ENCODE measurements around the gene MEAK7.

The MEAK7 gene

DNA sequence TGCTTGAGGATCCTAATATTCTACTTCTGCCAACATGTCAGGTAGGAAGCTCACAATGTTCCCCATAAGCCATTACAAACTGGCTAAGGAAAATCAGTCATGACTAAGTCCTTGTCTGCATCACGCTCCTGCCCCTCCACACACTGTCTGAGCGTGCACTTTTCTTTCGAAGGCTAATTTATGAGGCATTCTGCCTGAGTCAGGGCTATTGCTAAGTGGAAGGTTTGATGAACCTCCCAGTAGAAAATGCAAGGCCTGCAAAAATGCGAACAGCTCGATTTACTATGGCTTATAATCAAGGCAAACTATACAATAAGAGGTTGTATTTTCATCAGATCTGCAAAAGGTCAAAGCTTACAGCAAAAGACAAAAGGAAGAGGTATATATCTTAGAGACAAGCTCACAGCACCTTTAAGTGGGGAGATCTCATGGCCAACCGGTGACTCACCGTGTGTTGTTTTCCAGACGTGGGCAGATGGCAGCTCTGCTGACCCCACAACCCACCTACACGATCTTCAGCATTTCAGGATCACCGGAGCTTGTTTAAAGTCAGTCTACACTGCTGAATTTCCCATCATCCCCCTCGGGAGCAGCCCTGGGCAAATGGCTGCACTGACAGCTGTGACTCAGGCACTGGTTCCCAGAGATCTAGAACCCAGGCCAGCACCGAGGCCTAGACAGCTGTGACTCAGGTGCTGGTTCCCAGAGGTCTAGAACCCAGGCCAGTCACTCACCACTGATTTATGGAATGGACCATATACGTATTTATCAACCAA is 26.1 kb downstream of the MEAK7 start:
- DNase-seq (ENCODE audit: low spot score) = no peak
- TF ChIP-seq, protein P1, sequence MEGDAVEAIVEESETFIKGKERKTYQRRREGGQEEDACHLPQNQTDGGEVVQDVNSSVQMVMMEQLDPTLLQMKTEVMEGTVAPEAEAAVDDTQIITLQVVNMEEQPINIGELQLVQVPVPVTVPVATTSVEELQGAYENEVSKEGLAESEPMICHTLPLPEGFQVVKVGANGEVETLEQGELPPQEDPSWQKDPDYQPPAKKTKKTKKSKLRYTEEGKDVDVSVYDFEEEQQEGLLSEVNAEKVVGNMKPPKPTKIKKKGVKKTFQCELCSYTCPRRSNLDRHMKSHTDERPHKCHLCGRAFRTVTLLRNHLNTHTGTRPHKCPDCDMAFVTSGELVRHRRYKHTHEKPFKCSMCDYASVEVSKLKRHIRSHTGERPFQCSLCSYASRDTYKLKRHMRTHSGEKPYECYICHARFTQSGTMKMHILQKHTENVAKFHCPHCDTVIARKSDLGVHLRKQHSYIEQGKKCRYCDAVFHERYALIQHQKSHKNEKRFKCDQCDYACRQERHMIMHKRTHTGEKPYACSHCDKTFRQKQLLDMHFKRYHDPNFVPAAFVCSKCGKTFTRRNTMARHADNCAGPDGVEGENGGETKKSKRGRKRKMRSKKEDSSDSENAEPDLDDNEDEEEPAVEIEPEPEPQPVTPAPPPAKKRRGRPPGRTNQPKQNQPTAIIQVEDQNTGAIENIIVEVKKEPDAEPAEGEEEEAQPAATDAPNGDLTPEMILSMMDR (IDR thresholded peaks at IDR 0.05; ENCODE audit: extremely low read depth, missing control alignments) = no peak

DNA sequence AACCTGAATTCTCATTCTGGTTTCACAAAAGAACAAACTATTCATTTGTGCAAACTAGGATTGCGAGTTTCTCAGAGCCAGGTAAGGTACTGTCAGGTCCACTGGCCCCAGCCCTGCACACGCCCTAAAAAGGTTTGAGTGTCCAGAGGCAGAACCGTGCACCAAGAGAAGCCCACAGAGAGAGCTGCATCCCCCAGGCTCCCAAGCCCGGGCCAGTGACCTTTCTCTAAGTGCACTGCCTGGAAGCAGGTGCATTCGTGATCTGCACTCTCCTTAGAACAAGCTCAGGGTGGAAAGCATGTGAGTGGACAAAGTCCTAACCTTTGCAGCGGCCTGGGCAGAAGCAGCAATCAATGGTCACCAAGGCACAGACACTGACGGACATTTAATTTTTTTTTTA is 26.8 kb downstream of the MEAK7 start:
- DNase-seq (ENCODE audit: low spot score) = no peak
- TF ChIP-seq, protein P1 (IDR thresholded peaks at IDR 0.05; ENCODE audit: extremely low read depth, missing control alignments) = no peak

DNA sequence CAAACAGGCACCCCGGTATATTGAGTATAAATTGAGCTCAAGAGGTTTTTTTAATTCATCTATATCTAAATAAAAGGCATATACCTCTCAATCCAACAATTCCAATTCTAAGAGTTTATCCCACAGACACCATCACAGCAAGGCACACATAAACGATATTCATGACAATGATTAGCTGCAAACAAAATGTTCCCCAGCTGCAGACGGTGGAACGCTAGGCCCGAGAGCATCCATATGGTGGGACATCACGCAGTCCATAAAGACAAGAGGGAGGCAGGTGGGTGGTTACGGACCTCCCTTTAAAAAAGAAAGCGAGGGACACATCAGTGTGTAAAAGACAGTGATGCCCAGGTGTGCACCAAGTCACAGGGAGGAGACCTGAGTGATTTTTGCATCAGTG is 28.1 kb downstream of the MEAK7 start:
- TF ChIP-seq, protein P1 (IDR thresholded peaks at IDR 0.05; ENCODE audit: extremely low read depth, missing control alignments) = no peak
- no peak for DNase-seq (ENCODE audit: low spot score)

DNA sequence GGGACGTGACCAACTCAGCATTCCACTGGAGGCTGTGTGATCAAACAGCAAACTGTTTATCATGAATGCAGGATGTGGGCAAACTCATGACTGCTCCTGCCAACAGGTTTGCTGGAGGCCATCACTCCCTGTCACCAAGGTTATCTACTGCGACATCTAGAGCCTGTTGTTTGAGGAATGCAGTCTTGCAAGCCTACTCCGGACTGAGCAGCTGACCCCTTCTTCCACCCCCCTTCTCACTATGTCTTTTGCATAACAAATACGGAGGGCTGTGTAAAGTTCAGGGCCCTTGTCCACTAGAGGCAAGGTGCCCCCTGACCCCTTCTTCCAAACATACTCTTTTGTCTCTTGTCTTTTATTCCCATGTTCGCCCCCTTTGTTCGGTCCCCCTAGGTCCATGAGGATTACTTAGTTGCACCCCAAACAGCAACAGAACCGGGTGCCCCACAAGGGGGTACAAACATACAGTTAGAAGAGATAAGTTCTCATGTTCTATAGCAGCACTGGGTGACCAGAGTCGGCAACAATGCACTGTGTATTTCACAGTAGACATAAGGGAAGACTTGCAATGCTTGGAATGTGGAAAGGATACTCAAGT is 28.7 kb downstream of the MEAK7 start:
- TF ChIP-seq, protein P1 (IDR thresholded peaks at IDR 0.05; ENCODE audit: extremely low read depth, missing control alignments) = no peak
- no peak for DNase-seq (ENCODE audit: low spot score)

DNA sequence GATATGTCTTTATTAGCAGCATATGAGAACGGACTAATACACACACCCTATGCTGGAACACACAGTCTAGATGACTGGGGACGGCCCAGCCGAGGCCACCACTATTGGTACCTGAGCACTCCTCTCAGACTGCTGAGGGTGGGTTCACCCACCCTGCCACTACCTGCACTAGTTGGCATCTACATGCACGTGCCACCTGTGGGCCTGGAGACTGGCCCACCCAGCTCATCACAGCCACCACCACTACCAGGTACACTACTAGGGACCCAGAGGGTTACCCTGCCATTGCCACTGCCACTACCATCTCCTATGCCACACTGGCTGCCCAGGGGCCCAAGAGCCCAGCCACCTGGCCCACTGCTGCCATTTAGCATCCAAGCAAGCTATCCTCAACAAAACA is 32.5 kb downstream of the MEAK7 start:
- TF ChIP-seq, protein P1 (IDR thresholded peaks at IDR 0.05; ENCODE audit: extremely low read depth, missing control alignments) = no peak
- DNase-seq (ENCODE audit: low spot score) = no peak

DNA sequence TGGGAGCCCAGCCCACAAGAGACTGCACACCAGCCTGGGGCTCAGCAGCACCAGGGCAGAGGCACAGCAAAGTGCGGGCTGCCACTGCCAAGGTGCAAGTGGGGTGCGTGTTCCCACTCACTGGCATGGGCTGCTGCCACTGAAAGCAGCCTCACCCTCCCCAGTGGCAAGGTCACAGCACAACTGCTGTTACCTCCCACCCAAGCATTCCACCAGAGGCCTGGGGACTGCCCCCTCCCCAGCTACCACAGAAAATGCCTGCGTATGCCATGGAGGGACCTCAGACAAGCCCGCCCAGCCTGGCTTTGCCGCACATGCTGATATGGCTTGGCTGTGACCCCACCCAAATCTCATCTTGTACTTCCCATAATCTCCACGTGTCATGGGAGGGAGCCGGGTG is 33.1 kb downstream of the MEAK7 start:
- TF ChIP-seq, protein P1 (IDR thresholded peaks at IDR 0.05; ENCODE audit: extremely low read depth, missing control alignments) = no peak
- no peak for DNase-seq (ENCODE audit: low spot score)

DNA sequence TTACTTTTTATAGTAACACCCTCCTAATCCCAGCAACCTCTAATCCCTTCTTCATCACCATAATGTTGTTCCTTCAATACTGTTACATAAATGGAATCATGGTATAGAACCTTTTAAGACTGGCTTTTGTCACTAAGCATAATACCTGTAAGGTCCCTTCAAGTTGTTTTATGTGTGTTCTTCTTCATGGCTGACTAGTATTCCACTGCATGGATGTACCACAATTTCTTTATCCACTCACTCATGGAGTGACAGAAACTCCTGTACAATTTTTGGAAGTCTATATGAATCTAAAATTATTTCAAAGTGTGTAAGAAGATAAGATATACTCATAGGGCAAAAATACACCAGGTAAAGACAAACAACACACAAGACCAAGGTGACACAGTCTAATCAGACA is 36.8 kb downstream of the MEAK7 start:
- TF ChIP-seq, protein P1 (IDR thresholded peaks at IDR 0.05; ENCODE audit: extremely low read depth, missing control alignments) = no peak
- DNase-seq (ENCODE audit: low spot score) = no peak

Data from GM20000 (cell line).